Activated CD8-positive, alpha-beta T cell treated with anti-CD3 and anti-CD28 coated beads for 36 hours (primary cell): ENCODE data around the gene SERPINE1. TPM values are rescaled to one million over a fixed set of nuclear protein-coding genes. Genes with fewer than 3 reads are reported as not detected.

Experiments used
- ATAC-seq: fragments of 200-7000 bp; cut with Tn5 transposase; one replicate; pipeline ENCODE4 v1.10.0; 2021; ENCODE audit warnings: mild to moderate bottlenecking, moderate library complexity
- CTCF ChIA-PET: fragments of 350-600 bp; sonication (Branson Sonifier 250); formaldehyde crosslinking; loops from one replicate; lab custom pipeline; 2021; ENCODE audit warnings: antibody characterized with exemption; lab: Charles Lee
- POLR2A ChIA-PET: fragments of 350-600 bp; sonication (Branson Sonifier 250); formaldehyde crosslinking; loops from one replicate; lab custom pipeline; 2021; ENCODE audit warnings: antibody characterized with exemption; lab: Charles Lee
- DNase-seq: peaks from one replicate; pipeline ENCODE4 v3.0.0-alpha.2; 2020
- H3K27ac Mint-ChIP-seq: one replicate; pipeline ENCODE4 v1.8.0; 2021; ENCODE audit warnings: mild to moderate bottlenecking, mixed read lengths
- H3K27me3 Mint-ChIP-seq: one replicate; pipeline ENCODE4 v1.8.0; 2021; ENCODE audit warnings: mixed read lengths
- H3K36me3 Mint-ChIP-seq: one replicate; pipeline ENCODE4 v1.8.0; 2021; ENCODE audit warnings: low read depth, mixed read lengths
- H3K4me1 Mint-ChIP-seq: one replicate; pipeline ENCODE4 v1.8.0; 2021; ENCODE audit warnings: low read depth, mixed read lengths
- H3K4me3 Mint-ChIP-seq: one replicate; pipeline ENCODE4 v1.8.0; 2021; ENCODE audit warnings: mild to moderate bottlenecking, moderate library complexity, mixed read lengths
- H3K9me3 Mint-ChIP-seq: one replicate; pipeline ENCODE4 v1.8.0; 2021; ENCODE audit warnings: mixed read lengths
- CTCF ChIP-seq: fragments of 200-600 bp; IDR thresholded peaks from one replicate; pipeline ENCODE4 v1.8.0; 2022; ENCODE audit warnings: antibody characterized with exemption, mild to moderate bottlenecking
- intact Hi-C: fragments of 100-400 bp; cut with micrococcal nuclease; formaldehyde crosslinking; loops from one replicate; pipeline ENCODE4 v1.10.0; 2022
- total RNA-seq, 2 experiments: library from RNA; stranded (reverse); gene quantifications; one replicate each; pipeline ENCODE4 v1.2.3, GENCODE V29; 2021

Gene SERPINE1
- total RNA-seq, 2 experiments from 2014 or later: 1.2 to 1.3 TPM

- TF ChIP-seq CTCF: no peak
- intact Hi-C loops: no loop called here
- ChIA-PET CTCF (no interaction called here), POLR2A (no interaction called here)
- Mint-ChIP-seq H3K27me3 (peaks cover 18% of the 10 kb centered on the region), H3K4me1 (peaks cover 3% of the 10 kb centered on the region), H3K36me3 (no peaks in the 10 kb centered on the region), H3K27ac (no peak overlapping the region), H3K9me3 (no peaks in the 10 kb centered on the region), H3K4me3 (no peak overlapping the region)
- ATAC-seq (no peak), DNase-seq (no peak)
Observed at GRCh38 chr7:101106386-101106785, 20.5 kb upstream of the SERPINE1 start.

GRCh38 chr7:101108330-101108857, 18.5 kb upstream of the SERPINE1 start:
- peaks cover 11% of the 10 kb centered on the region for H3K27me3 Mint-ChIP-seq
- DNase-seq (no peak), ATAC-seq (no peak)
- H3K36me3 Mint-ChIP-seq: no peaks in the 10 kb centered on the region
- no peaks in the 10 kb centered on the region for H3K9me3 Mint-ChIP-seq
- POLR2A ChIA-PET: interaction anchor here (0.6 kb wide), 1 partner anchor 22 kb away, joined by 3 read pairs; no protein-coding TSS in a partner anchor
- peaks cover 3% of the 10 kb centered on the region for H3K4me1 Mint-ChIP-seq
- H3K4me3 Mint-ChIP-seq: no peak overlapping the region
- CTCF ChIA-PET: interaction anchor here (0.9 to 1.0 kb wide), 2 partner anchors 15 to 36 kb away, joined by 3 read pairs; no protein-coding TSS in a partner anchor
- no peak overlapping the region for H3K27ac Mint-ChIP-seq
- no peak for TF ChIP-seq CTCF
- intact Hi-C loops: no loop called here

GRCh38 chr7:101108961-101109360, 17.9 kb upstream of the SERPINE1 start:
- intact Hi-C loops: no loop called here
- no peaks in the 10 kb centered on the region for H3K36me3 Mint-ChIP-seq
- no peak overlapping the region for H3K27ac Mint-ChIP-seq
- CTCF ChIA-PET: interaction anchor here (1.0 kb wide), 1 partner anchor 35 kb away, joined by 3 read pairs; no protein-coding TSS in a partner anchor
- peaks cover 8% of the 10 kb centered on the region for H3K27me3 Mint-ChIP-seq
- DNase-seq: no peak
- ATAC-seq: no peak
- POLR2A ChIA-PET: interaction anchor here (0.6 to 0.7 kb wide), 2 partner anchors 22 to 24 kb away, joined by 3 read pairs; partner anchors contain the start of gene TRIM56
- TF ChIP-seq CTCF: no peak
- H3K4me1 Mint-ChIP-seq: peaks cover 3% of the 10 kb centered on the region
- H3K9me3 Mint-ChIP-seq: no peaks in the 10 kb centered on the region
- H3K4me3 Mint-ChIP-seq: no peak overlapping the region

GRCh38 chr7:101109368-101109767, 17.5 kb upstream of the SERPINE1 start:
- no peaks in the 10 kb centered on the region for H3K9me3 Mint-ChIP-seq
- H3K36me3 Mint-ChIP-seq: no peaks in the 10 kb centered on the region

More at GRCh38 chr7:101109368-101109767, 17.5 kb upstream of the SERPINE1 start:
- no peak for TF ChIP-seq CTCF
- no peak for DNase-seq
- CTCF ChIA-PET: no interaction called here
- H3K27me3 Mint-ChIP-seq: peaks cover 8% of the 10 kb centered on the region
- ATAC-seq: no peak
- H3K4me3 Mint-ChIP-seq: no peak overlapping the region
- no peak overlapping the region for H3K27ac Mint-ChIP-seq
- H3K4me1 Mint-ChIP-seq: peaks cover 3% of the 10 kb centered on the region
- intact Hi-C loops: no loop called here
- POLR2A ChIA-PET: interaction anchor here (0.7 kb wide), 1 partner anchor 24 kb away, joined by 3 read pairs; the partner anchor contains the start of gene TRIM56
